HG03469 (cell line): ENCODE data around the gene ZNF543.

Experiments used
- ATAC-seq: cut with Tn5 transposase; IDR thresholded peaks from one replicate; pipeline ENCODE4 v1.9.1; 2021; ENCODE audit warnings: mild to moderate bottlenecking, moderate library complexity, moderate number of reproducible peaks; ENCODE audit not compliant: unreplicated experiment

Gene ZNF543

GRCh38 chr19:57377498-57378146 lies 57.4 kb downstream of the ZNF543 start:
- no peak for ATAC-seq
